Liver (tissue), 3 donors: ENCODE measurements around the gene TIMM17A.

Source experiments
- MAX ChIP-seq: IDR thresholded peaks from 2 replicates; pipeline ENCODE4 v1.6.1; 2016; ENCODE audit warnings: antibody characterized with exemption
- RAD21 ChIP-seq, 2 donors: IDR thresholded peaks; 2 replicates each; pipeline ENCODE4 v1.6.1; 2016; ENCODE audit warnings: antibody characterized with exemption in 2 of 2, mild to moderate bottlenecking in 2 of 2
- SP1 ChIP-seq: IDR thresholded peaks from 2 replicates; pipeline ENCODE4 v1.6.1; 2018; ENCODE audit warnings: antibody characterized with exemption, mild to moderate bottlenecking
- TAF1 ChIP-seq: conservative IDR thresholded peaks from 2 replicates; pipeline ENCODE4 v1.6.1; 2016; ENCODE audit warnings: antibody characterized with exemption, mild to moderate bottlenecking
- YY1 ChIP-seq: IDR thresholded peaks from 2 replicates; pipeline ENCODE4 v1.6.1; 2016; ENCODE audit warnings: antibody characterized with exemption, mild to moderate bottlenecking
- TF ChIP-seq, protein P1 (sequence below): fragments of 150-350 bp; IDR thresholded peaks from 2 replicates; pipeline ENCODE4 v1.5.1; 2017; ENCODE audit warnings: improper control_type of control experiment, low read depth, low read length; ENCODE audit not compliant: missing input control
- TF ChIP-seq, protein P2 (sequence below): IDR thresholded peaks from 2 replicates; pipeline ENCODE4 v1.6.1; 2016; ENCODE audit warnings: antibody characterized with exemption
- TF ChIP-seq, protein P3 (sequence below): IDR thresholded peaks from 2 replicates; pipeline ENCODE4 v1.6.1; 2016; ENCODE audit warnings: antibody characterized with exemption, mild to moderate bottlenecking
- donor health status: healthy.
- donor health status: healthy.

DNA sequence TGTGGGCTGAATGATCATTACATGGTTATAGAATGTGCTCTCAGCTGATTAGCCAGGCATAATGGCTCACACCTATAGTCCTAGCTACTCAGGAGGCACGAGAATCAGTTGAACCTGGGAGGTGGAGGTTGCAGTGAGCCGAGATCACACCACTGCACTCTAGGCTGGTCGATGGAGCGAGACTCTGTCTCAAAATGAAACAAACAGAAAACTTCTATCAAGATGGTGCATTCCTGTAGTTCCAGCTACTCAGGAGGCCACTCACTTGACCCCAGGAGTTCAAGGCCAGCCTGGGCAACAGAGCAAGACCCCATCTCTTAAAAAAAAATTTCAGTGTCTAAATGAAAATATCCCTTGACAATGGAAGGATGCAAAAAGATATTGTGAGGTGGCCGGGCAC is 10.9 kb downstream of the TIMM17A start:
- TF ChIP-seq, protein P1, sequence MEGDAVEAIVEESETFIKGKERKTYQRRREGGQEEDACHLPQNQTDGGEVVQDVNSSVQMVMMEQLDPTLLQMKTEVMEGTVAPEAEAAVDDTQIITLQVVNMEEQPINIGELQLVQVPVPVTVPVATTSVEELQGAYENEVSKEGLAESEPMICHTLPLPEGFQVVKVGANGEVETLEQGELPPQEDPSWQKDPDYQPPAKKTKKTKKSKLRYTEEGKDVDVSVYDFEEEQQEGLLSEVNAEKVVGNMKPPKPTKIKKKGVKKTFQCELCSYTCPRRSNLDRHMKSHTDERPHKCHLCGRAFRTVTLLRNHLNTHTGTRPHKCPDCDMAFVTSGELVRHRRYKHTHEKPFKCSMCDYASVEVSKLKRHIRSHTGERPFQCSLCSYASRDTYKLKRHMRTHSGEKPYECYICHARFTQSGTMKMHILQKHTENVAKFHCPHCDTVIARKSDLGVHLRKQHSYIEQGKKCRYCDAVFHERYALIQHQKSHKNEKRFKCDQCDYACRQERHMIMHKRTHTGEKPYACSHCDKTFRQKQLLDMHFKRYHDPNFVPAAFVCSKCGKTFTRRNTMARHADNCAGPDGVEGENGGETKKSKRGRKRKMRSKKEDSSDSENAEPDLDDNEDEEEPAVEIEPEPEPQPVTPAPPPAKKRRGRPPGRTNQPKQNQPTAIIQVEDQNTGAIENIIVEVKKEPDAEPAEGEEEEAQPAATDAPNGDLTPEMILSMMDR = no peak
- TF ChIP-seq MAX (no peak), RAD21 (IDR thresholded peaks at IDR 0.05) (no peak), TAF1 (no peak), YY1 (no peak), SP1 (no peak)
- TF ChIP-seq, protein P2, sequence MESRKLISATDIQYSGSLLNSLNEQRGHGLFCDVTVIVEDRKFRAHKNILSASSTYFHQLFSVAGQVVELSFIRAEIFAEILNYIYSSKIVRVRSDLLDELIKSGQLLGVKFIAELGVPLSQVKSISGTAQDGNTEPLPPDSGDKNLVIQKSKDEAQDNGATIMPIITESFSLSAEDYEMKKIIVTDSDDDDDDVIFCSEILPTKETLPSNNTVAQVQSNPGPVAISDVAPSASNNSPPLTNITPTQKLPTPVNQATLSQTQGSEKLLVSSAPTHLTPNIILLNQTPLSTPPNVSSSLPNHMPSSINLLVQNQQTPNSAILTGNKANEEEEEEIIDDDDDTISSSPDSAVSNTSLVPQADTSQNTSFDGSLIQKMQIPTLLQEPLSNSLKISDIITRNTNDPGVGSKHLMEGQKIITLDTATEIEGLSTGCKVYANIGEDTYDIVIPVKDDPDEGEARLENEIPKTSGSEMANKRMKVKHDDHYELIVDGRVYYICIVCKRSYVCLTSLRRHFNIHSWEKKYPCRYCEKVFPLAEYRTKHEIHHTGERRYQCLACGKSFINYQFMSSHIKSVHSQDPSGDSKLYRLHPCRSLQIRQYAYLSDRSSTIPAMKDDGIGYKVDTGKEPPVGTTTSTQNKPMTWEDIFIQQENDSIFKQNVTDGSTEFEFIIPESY = no peak
- TF ChIP-seq, protein P3, sequence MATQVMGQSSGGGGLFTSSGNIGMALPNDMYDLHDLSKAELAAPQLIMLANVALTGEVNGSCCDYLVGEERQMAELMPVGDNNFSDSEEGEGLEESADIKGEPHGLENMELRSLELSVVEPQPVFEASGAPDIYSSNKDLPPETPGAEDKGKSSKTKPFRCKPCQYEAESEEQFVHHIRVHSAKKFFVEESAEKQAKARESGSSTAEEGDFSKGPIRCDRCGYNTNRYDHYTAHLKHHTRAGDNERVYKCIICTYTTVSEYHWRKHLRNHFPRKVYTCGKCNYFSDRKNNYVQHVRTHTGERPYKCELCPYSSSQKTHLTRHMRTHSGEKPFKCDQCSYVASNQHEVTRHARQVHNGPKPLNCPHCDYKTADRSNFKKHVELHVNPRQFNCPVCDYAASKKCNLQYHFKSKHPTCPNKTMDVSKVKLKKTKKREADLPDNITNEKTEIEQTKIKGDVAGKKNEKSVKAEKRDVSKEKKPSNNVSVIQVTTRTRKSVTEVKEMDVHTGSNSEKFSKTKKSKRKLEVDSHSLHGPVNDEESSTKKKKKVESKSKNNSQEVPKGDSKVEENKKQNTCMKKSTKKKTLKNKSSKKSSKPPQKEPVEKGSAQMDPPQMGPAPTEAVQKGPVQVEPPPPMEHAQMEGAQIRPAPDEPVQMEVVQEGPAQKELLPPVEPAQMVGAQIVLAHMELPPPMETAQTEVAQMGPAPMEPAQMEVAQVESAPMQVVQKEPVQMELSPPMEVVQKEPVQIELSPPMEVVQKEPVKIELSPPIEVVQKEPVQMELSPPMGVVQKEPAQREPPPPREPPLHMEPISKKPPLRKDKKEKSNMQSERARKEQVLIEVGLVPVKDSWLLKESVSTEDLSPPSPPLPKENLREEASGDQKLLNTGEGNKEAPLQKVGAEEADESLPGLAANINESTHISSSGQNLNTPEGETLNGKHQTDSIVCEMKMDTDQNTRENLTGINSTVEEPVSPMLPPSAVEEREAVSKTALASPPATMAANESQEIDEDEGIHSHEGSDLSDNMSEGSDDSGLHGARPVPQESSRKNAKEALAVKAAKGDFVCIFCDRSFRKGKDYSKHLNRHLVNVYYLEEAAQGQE = no peak
